Activated CD8-positive, alpha-beta memory T cell treated with anti-CD3 and anti-CD28 coated beads, Interleukin-2, amount 50 U/mL, for 48 hours (primary cell): ENCODE data around the gene RAB26.

Source experiments
- DNase-seq: peaks from one replicate; pipeline ENCODE4 v3.0.0-alpha.2; 2020

RAB26 gene

DNA sequence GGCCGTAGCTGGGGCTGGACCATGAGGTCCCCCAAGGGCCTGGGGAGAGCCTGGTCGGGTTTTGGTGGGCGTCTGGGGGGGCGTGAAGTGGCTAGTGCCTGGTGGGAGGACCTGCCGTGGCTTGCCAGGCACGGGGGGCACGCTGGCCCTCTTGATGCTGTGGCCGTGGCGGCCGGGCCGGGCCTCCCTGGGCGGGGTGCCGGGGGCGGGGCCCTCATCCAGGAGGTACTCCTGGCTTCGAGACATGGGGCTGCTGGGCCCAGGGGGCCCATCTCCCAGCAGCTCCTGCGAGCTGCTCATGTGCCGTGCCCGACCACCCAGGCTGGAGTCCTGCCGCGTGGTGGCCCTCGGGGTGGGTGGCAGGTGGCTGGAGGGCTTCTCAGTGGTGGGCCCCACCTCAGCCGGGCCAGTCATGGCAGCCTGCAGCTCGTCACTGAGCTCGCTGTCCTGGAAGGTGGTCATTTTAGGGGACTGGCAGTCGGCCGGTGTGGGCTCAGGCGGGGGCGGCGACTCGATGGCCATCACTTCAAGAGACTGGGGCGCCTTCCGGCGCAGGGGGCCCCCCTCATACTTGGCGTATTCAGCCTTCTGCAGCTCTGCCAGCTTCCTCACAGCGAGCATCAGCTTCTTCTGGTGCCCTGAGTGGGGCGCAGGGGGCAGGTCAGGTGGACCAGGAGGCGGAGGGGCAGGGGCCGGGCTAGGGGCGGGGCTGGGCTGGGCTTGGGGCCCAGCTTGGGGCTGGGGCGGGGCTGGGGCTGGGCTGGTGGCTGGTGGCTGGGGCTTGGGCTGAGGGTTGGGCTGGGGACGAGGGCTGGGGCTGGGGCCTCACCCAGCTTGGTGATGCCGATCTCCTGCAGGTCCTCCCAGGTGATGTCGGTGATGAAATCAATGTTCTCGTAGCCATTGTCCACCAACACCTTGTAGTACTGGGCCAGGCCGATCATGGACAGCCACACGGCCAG lies 32.8 kb downstream of the RAB26 start:
- no peak for DNase-seq

DNA sequence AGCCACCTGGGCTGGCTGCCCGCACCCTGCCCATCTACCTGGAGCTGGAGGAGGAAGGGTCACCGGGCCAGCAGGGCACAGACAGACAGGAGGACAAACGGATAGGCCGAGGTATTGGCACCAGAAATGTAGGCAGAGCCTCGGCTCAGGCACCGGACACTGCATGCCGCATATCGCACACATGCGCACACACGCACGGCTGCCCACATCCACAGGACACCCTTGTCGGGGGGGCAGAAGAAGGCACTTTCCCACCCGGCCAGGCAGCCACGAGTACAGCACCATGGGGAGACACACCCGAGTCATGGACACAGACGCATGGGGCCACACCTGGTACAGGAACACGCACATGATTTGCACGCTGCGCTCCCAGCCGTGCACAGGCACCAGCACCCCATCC lies 33.5 kb downstream of the RAB26 start:
- no peak for DNase-seq

DNA sequence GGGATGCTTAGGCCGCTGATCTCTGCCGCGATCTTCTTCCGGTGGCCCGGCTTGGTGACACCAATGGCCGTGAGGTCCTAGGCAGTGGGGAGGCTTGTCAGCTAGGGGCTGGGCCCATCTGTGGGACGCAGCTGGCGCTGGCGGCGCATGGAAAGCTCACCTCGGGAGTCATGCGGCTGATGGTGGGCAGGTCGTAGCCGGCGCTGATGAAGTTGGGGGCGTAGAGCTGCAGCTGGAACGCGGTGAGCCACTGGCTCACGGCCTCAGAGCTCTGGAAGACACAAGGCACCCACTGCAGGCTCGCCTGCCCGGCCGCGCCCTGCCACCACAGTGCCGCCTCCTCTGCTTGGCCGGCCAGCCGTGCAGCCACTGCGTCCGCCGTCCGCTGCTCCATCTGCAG lies 35.2 kb downstream of the RAB26 start:
- DNase-seq = no peak

DNA sequence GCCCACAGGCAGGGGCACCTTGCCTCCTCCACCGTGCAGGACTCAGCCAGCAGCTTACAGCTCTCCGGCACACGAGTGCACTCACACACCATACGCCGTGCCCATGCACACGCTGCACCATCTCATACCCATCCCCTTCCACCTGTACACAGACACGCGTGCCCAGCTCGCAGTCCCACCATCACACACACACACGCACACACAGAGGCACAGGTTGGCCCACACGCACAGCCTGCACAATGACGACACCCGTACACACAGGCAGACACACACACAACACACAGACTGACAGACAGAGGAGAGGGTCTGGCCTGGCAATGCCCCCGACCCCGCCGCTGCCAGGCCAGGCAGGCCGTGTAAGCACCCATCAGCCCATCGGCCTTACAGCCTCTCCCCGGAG lies 35.9 kb downstream of the RAB26 start:
- no peak for DNase-seq

DNA sequence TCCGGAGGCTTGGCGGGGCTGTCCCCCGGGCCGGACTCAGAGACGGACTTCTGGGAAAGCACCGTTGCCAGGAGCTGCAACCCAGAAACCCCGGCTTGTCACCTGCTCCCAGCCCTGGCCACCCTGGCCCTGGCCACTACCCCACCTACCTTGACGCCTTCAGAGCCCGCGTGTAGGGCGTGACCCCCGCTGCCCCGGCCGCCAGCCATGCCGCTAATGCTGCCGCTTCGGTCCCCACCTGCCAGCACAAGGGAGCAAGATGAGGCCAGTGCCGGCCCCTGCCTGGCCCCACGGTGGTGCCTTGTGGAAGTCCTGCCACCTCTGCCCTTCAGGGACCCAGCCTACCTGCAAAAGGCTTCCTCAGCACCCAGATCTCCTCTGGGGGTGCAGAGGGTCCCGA lies 36.5 kb downstream of the RAB26 start:
- no peak for DNase-seq

GRCh38 chr16:2186064-2186463 lies 37.6 kb downstream of the RAB26 start:
- no peak for DNase-seq

- no peak for DNase-seq
Measured at GRCh38 chr16:2186505-2186904, 38.1 kb downstream of the RAB26 start.

DNA sequence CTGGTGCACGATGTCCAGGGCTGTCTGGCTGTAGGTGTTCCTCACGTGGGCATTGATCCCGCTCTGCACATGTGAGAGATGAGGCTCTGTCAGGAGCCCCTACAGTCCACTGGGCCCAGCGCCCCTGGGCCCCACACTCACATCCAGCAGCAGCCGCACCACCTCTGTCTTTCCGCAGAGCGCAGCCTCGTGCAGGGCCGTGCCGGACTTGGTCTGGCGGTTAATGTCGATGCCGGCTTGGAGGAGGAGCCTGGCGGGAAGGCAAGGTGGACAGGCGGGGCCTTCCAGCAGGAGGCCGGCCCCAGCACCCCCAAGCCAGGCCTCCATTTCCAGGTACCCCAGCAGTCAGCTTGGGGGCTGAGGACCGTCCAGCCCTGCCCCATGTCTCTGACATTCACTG lies 38.8 kb downstream of the RAB26 start:
- DNase-seq = no peak

DNA sequence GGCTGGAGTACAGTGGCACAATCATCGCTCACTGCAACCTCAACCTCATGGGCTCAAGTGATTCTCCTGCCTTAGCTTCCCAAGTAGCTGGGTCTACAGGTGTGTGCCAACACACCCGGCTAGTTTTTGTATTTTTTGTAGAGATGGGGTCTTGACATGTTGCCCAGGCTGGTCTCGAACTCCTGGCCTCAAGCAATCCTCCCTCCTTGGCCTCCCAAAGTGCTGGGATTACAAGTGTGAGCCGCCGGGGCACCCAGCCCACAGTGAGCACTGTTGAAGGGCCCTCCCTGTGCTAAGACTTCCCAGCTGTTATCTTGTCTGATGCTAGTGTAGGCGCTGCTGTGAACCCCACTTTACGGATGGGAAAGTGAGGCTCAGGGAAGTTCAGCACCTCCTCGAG lies 40.0 kb downstream of the RAB26 start:
- DNase-seq = no peak

DNA sequence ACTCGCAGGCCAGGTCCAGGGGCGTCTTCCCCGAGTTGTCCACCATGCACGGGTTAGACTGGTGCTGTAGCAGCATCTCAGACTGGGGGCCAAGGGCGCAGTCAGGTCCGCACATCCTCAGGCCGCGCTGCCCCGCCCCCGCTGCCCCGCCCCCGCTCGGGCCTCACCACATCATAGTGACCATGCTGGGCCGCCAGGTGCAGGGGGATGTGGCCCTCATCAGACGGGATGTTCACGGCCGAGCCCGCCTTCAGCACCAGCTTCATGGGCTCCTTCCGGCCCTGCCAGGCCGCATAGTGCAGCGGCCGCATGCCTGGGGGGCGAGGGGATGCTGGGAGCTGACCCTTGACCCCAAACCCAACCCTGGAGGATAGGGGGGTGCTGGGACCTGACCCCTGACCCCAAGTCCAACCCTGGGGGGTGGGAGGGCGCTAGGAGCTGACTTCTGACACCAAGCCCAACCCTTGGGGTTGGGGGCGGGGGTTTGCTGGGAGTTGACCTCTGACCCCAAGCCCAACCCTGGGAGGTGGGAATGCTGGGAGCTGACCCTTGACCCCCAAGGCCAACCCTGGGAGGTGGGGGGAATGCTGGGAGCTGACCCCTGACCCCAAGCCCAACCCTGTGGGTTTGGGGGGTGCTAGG lies 40.9 kb downstream of the RAB26 start:
- DNase-seq = no peak

DNA sequence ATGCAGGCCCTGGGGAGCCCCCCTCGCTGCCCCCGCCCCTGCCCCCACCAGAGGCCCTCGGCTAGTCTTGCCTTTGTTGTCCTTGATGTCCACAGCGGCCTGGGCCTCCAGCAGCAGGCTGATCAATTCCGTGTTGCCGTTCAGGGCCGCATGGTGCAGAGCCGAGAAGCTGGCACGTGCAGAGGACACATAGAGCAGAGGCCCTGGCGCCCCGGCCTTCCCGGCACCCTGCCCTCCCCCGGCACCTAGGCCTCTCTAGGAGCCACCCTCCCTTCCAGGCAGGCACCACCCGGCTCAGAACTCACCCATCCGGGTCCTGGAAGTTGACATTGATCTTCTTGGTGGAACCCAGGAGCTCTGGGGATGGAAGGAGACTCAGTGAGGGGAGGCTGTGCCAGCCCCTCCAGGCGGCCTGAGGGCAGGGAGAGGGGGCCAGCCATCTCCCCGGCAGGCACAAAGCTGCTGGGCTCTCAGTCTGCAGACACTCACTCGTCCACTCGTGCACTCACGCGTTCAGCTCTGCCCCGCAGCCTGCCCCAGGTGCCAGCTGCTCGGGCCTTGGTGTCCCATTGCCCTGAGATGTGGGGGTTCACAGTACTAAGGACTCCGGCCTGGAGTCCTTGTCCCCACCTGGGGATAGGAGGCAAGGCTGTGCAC lies 41.7 kb downstream of the RAB26 start:
- no peak for DNase-seq

- no peak for DNase-seq
Measured at GRCh38 chr16:2190659-2191445, 42.4 kb downstream of the RAB26 start.

DNA sequence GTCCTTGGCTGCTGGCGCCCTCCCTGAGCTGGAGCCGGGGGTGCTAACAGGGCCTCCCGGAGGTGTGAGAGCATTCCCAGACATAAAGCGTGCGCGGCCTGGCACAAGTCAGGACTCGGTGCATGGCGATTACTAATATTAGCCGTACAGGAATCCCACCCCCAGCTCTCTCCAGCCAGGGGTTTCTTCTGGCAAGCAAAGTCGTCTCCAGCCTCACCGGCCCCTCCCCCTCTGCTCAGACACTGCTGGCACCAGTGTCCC lies 43.0 kb downstream of the RAB26 start:
- no peak for DNase-seq

DNA sequence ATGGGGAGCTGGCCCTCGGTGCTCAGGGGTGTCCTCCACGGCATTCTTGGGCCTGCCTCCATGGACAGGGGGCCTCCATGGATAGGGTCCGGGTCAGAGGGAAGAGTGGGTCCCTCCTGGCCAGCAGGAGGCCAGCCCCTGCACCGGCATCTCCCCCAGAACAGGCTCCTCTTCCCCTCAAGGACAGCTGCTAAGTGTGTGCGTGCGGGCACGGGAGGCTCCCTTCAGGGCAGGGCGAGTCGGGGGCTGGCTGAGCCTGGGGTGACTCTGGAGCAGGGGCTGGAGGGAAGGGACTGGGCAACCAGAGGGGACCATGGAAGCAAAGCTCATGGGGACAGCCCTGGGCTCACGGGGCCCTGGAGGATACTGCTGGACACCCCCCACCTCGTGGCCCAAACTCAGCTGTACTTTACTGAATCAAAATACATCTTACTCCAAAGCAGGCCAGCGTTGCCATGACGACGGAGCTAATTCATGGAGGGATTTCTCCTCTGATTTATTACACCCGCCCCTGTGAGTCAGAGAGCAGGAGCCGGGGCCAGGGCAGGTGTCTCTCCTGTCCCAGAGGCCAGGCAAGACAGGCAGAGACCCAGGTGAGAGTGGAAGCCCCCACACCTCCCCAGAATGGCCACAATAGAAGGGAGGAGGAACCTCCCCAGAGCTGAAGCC lies 45.9 kb downstream of the RAB26 start:
- DNase-seq = no peak

DNA sequence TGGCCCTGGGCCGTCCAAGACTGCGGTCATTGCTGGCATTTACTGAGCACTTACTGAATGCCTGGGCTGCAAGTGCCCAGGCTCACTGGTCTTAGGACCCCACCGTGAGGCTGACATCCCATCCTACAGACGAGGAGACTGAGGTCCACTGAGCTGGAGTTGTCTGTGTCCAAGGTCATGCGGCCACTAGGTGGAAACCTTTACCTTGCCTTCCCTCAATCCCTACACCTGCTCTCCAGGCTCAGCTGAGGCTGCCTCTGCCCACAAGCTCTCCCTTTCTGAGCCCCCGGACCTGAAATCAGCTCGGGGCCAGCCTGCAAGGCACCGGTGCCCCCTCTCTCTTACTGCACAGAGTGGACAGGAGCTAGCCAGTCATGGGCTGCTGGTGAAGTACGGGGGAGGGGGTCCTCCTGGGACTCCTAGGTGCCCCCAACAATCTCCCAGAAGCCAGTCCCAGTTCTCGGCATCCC lies 46.5 kb downstream of the RAB26 start:
- no peak for DNase-seq

GRCh38 chr16:2195322-2196161 lies 47.1 kb downstream of the RAB26 start:
- no peak for DNase-seq

DNA sequence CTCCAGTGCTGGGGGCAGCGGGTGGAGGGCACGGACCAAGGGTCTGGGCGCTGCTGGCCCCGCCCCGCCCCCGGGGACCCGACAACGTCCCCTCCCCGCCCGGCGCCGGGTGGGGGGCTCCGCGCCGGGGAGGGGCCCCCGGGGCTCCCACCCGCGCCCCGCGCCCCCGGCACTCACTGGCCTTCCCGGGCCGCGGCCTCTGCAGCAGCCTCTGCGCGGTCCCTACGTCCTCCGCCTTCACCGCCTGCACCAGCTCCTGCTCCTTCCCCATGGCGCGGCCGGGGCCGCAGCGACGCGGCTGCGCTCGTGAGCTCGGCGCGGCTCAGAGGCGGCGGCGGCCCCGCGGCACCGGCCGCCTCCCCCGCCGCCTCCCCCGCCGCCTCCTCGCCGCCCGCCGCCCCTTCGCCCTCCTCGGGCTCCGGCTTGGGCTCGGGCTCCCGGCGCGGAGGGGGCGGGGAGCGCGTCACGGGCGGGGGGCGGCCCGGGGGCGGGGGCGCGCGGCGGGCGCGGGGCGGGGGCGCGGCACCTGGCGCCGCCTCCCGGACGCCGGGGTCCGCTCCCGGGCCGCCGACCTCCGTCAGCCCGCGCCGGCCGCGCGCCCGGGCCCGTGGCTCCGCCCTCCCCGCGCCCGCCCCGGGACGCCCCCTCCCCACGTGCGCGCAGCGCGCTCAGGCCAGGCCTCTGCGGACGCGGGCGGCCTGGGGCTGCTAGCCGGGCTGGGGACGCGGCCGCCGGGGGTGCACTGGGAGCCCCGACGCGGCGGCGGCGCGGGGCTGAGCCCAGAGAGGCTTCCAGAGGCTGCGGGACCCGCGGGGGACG lies 47.9 kb downstream of the RAB26 start, which contains the start of gene CASKIN1:
CASKIN1 (minus strand) TSS at position 444 of the 819 bp plus-strand sequence; CDS start at position 271, 173 bp downstream.
- no peak for DNase-seq

DNA sequence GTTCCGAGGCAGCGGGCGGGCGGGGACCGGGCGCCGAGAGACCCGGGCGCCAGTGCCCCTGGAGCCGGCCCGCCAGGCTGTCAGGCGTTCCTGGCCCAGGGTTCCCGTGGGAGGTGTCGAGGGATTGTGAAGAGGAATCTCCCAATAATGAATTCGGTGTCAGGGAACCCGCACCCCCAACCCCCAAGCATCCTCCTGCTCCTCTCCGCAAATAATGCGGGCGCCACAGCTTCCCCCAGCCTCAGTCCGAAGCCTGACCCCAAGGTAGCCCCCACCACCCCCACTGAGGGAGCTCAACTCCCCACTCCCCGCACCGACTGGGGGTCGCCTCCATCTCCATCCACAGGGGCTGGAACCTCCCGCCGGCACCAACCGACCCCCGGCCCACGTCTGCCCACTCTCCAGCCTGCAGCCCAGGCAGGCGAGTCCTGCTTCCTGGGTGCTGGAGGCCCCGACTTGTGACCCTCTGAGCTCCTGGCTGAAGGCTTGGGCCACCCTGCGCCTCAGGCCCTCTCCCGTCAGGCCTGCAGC lies 48.6 kb downstream of the RAB26 start:
- DNase-seq = no peak

GRCh38 chr16:2197765-2198164 lies 49.3 kb downstream of the RAB26 start:
- no peak for DNase-seq

DNA sequence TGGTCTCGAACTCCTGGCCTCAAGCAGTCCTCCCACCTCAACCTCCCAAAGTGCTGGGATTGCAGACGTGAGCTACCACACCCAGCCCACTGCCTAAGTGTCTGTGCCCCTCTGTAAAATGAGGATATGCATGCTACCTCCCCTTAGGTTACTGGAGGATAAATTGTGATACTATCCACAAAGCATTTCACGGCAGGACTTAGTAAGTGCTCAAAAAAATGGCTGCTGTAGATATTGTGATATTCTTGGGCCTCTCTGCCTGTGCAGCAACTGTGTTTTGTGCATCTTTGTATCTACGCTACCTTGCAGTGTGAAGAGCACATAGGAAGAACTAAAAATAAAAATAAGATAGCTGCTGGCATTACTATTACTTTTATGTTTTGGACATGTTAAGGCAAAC lies 49.9 kb downstream of the RAB26 start:
- DNase-seq = no peak
